Activated naive CD8-positive, alpha-beta T cell (primary cell): ENCODE measurements around the gene PXDC1.

Experiments
- H3K27ac Mint-ChIP-seq: one replicate; pipeline ENCODE4 v1.8.0; 2021; ENCODE audit warnings: mixed read lengths
- H3K27me3 Mint-ChIP-seq: one replicate; pipeline ENCODE4 v1.8.0; 2021; ENCODE audit warnings: mixed read lengths
- H3K36me3 Mint-ChIP-seq: one replicate; pipeline ENCODE4 v1.8.0; 2021; ENCODE audit warnings: mixed read lengths
- H3K4me1 Mint-ChIP-seq: one replicate; pipeline ENCODE4 v1.8.0; 2021; ENCODE audit warnings: low read depth, mixed read lengths
- H3K4me3 Mint-ChIP-seq: one replicate; pipeline ENCODE4 v1.8.0; 2021; ENCODE audit warnings: mild to moderate bottlenecking, mixed read lengths
- H3K9me3 Mint-ChIP-seq: one replicate; pipeline ENCODE4 v1.8.0; 2021; ENCODE audit warnings: low read depth, mixed read lengths

Gene PXDC1

DNA sequence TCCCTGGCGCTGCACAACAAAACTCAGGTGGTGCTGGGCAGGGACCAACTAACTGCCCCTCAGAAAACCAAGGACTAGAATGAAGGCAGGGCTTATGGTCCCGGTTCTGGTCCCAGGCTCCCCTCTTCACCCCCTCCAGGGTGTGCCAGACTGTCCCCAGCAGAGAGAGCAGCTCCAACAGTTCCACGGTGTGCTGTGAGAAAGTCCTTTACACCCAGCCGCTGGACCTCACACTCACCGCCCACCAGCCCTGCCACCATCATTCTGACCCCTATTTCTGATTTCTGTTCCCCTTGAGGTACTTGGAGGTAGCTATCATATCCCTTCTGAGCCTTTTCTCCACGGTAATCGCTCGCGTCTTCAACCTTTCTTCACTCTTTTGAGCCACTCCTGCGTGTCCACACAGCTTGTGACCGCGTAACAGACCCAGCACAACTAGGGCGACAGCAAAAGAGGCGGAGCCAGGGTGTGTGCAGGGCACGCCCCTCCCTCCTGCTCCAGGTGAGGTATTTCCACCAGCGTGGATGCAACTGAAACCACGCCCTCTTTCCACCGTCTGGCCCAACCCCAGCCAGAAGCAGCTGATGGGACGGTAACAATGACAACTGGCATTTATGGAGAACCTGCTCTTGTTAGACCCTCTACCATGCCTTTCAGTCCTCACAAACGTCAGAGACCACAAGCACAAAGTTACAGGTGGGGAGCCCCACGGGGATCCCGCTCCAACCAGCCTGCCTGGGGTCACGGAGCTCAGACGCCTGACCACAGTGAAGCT lies 2.3 kb downstream of the PXDC1 start:
- peak overlapping the region; percentile 74 for H3K4me3 Mint-ChIP-seq
- peaks cover 8% of the 10 kb centered on the region for H3K4me1 Mint-ChIP-seq
- H3K9me3 Mint-ChIP-seq, result no peaks in the 10 kb centered on the region
- no peak overlapping the region for H3K27ac Mint-ChIP-seq
- H3K27me3 Mint-ChIP-seq, result peaks cover 19% of the 10 kb centered on the region
- no peaks in the 10 kb centered on the region for H3K36me3 Mint-ChIP-seq

DNA sequence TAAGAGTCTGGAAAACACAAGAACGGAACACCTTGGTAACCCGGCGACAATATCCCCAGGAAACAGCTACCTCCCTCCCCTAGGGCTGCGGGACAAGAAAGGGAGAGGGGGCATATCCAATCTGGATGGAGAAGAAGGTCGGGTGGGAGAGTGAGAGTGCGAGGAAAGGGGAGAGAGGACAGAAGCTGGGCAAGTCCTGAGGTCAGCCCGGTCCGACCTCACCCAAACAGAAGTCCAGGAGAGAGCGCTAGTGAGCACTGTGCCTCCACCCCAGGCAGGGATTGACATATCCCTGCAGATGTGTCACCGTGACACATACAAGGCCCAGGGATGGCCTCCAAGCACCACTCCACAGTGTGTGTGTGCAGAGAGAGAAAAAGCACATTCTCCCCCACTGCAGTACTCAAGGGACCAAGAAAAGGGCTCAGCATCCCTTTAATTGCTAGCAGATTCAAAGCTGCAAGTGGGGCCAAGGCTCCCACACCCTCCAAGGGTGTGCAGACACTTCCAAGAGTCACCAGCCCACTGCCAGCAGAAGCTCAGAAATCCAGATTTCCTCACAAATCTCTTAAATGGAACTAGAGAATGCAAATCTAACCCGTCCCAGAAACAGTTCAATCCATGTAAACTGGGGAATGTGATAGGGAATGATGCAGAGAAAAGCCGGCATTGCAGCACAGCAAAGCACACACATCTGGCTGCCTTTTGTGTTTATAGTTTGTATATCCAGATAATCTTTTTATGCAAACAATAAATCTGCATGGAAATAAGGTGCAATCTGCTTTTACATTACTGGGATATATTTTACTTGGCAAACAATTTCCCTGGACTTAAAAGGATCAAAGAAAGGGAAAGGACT lies 3.1 kb downstream of the PXDC1 start:
- Mint-ChIP-seq H3K27me3 (peaks cover 17% of the 10 kb centered on the region), H3K9me3 (no peaks in the 10 kb centered on the region), H3K4me1 (peaks cover 8% of the 10 kb centered on the region), H3K27ac (no peak overlapping the region), H3K36me3 (no peaks in the 10 kb centered on the region), H3K4me3 (no peak overlapping the region)

- H3K4me3 Mint-ChIP-seq, result no peak overlapping the region
- H3K9me3 Mint-ChIP-seq, result no peaks in the 10 kb centered on the region
- H3K4me1 Mint-ChIP-seq, result peaks cover 12% of the 10 kb centered on the region
- no peak overlapping the region for H3K27ac Mint-ChIP-seq
- H3K36me3 Mint-ChIP-seq, result no peaks in the 10 kb centered on the region
- peaks cover 10% of the 10 kb centered on the region for H3K27me3 Mint-ChIP-seq
These were observed 4.3 kb downstream of the PXDC1 start for GRCh38 chr6:3747100-3747737.

DNA sequence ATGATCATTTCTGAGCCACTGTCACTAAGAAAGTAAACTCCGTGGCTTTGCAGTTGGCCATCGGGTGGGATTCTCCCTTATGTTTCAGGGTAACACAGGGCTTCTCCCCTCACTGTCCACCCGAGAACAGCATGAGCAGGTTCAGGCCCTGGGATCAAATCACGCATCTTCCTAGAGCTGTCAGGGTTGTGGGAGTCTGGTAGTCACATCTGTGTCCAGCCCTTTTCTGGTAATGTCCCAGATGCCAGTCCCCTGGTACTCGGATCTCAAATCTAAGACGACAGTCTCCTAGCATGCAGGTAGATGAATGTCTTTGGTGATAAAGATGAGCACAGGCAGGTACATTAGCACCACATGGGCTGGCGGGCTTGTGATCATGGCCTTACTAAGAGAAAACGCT lies 4.8 kb downstream of the PXDC1 start:
- no peak overlapping the region for H3K4me3 Mint-ChIP-seq
- peaks cover 13% of the 10 kb centered on the region for H3K4me1 Mint-ChIP-seq
- no peaks in the 10 kb centered on the region for H3K36me3 Mint-ChIP-seq
- H3K27me3 Mint-ChIP-seq, result peaks cover 13% of the 10 kb centered on the region
- H3K27ac Mint-ChIP-seq, result no peak overlapping the region
- no peaks in the 10 kb centered on the region for H3K9me3 Mint-ChIP-seq

DNA sequence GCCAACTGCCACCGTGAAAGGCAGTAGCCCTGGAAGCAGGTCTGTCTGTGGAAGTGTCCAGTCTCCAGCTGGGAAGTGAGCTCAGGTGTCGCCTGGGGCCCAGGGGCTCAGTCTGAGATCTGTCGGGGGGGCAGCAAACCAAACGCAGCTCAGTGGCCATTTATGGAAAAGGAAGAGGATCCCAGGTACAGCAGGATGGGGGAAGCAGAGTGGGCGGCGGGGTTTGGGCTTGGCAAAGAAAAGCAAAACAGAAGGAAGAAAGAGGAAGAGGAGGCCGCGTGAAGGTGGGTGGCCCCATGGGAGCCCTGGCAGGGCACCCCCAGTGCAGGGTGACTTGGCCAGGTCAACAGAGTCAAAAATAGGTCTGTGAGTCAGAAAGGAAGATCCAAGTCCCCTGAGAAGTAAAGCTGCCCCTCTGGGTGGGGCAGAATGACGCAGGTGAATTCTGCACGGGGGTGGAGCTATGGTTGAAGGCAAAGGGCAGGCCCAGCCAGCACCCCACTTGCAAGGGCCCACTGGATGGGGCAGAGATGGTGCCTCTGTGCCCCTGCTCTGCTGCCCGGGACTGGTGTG lies 5.3 kb downstream of the PXDC1 start:
- Mint-ChIP-seq H3K27me3 (peaks cover 17% of the 10 kb centered on the region), H3K36me3 (no peaks in the 10 kb centered on the region), H3K9me3 (no peaks in the 10 kb centered on the region), H3K4me1 (peaks cover 13% of the 10 kb centered on the region), H3K4me3 (no peak overlapping the region), H3K27ac (no peak overlapping the region)

- no peak overlapping the region for H3K27ac Mint-ChIP-seq
- H3K4me3 Mint-ChIP-seq, result no peak overlapping the region
- no peaks in the 10 kb centered on the region for H3K36me3 Mint-ChIP-seq
- no peaks in the 10 kb centered on the region for H3K9me3 Mint-ChIP-seq
- H3K4me1 Mint-ChIP-seq, result peaks cover 13% of the 10 kb centered on the region
- H3K27me3 Mint-ChIP-seq, result peaks cover 17% of the 10 kb centered on the region
These were observed 5.9 kb downstream of the PXDC1 start for GRCh38 chr6:3745566-3746118.

- no peak overlapping the region for H3K4me3 Mint-ChIP-seq
- H3K27me3 Mint-ChIP-seq, result peaks cover 17% of the 10 kb centered on the region
- no peaks in the 10 kb centered on the region for H3K36me3 Mint-ChIP-seq
- no peaks in the 10 kb centered on the region for H3K9me3 Mint-ChIP-seq
- H3K27ac Mint-ChIP-seq, result no peak overlapping the region
- H3K4me1 Mint-ChIP-seq, result peaks cover 12% of the 10 kb centered on the region
These were observed 6.5 kb downstream of the PXDC1 start for GRCh38 chr6:3744901-3745470.

- peaks cover 11% of the 10 kb centered on the region for H3K4me1 Mint-ChIP-seq
- H3K27me3 Mint-ChIP-seq, result peaks cover 13% of the 10 kb centered on the region
- no peak overlapping the region for H3K4me3 Mint-ChIP-seq
- no peak overlapping the region for H3K27ac Mint-ChIP-seq
- no peaks in the 10 kb centered on the region for H3K36me3 Mint-ChIP-seq
- H3K9me3 Mint-ChIP-seq, result no peaks in the 10 kb centered on the region
These were observed 7.2 kb downstream of the PXDC1 start for GRCh38 chr6:3744211-3744900.

GRCh38 chr6:3743541-3743940 lies 8.0 kb downstream of the PXDC1 start:
- peaks cover 10% of the 10 kb centered on the region for H3K27me3 Mint-ChIP-seq
- H3K36me3 Mint-ChIP-seq, result no peaks in the 10 kb centered on the region
- no peak overlapping the region for H3K4me3 Mint-ChIP-seq
- H3K27ac Mint-ChIP-seq, result no peak overlapping the region
- no peaks in the 10 kb centered on the region for H3K9me3 Mint-ChIP-seq
- peaks cover 11% of the 10 kb centered on the region for H3K4me1 Mint-ChIP-seq

DNA sequence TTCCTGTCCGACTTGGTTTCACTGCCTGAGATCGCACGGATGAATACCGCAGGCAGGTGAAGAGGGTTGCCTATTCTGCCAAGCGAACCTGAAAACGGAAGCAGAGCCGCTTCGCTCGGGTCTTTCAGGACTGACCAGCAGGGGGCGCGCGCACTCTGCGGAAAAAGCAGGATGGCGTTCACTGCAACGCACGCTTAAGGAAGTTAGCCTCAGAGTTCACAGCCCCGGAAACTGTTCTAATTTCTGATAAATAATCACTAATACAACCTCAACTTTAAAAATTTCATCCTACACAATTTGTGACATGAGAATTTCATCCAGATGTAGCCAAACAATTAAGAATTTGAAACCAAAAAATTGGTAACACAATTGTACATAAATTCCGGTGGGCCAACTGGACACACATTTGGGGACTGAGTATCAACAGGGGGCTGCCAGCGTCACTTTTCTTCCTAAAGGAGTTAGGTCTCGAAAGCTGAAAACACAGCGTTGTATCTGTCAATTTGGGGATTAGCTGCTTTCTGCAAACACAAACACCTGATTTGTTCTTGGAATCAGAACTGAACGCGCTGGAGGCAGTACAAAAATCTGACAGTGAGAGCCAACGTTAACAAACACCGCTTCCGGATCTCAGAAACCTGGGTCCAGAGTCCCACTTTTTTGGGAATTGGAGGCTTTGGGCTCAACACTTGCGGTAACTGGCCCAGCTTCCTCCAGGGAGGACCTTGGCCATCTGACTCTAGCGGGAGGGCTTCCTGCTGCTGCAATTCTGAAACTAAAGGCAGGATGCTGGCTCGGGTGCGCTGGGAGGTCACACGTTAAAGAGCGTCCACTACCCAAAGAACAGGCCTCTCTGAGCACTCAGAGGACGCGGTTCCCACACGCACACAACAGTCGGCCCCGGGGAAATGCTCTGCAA lies 8.8 kb downstream of the PXDC1 start:
- Mint-ChIP-seq H3K9me3 (no peaks in the 10 kb centered on the region), H3K27ac (peak overlapping the region; percentile 19), H3K4me3 (peak overlapping the region; percentile 59), H3K4me1 (peaks cover 11% of the 10 kb centered on the region), H3K36me3 (no peaks in the 10 kb centered on the region), H3K27me3 (peaks cover 8% of the 10 kb centered on the region)

GRCh38 chr6:3742076-3742425 lies 9.5 kb downstream of the PXDC1 start:
- Mint-ChIP-seq H3K27me3 (peaks cover 7% of the 10 kb centered on the region), H3K36me3 (no peaks in the 10 kb centered on the region), H3K4me3 (no peak overlapping the region), H3K9me3 (no peaks in the 10 kb centered on the region), H3K4me1 (peaks cover 11% of the 10 kb centered on the region), H3K27ac (no peak overlapping the region)

DNA sequence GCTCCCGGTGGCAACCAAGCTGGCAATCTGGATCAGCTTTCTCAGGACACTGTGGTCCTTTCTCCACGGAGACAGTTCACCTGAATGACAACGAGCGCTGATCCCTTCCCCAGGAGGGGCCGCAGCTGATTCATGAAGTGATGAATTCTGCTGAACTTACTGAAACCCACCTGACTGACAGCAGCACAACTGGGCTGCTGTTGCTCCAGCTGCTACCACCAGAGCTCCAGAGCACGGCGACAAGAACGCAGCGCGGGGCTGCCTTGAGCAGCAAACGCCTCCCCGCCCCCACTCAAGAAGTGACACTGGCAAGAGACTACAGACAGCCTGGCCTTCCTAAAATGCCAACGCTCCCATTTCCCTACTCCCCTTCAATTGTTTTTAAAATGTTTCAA lies 10.0 kb downstream of the PXDC1 start:
- H3K36me3 Mint-ChIP-seq, result no peaks in the 10 kb centered on the region
- H3K27ac Mint-ChIP-seq, result no peak overlapping the region
- peaks cover 7% of the 10 kb centered on the region for H3K27me3 Mint-ChIP-seq
- H3K9me3 Mint-ChIP-seq, result no peaks in the 10 kb centered on the region
- peaks cover 11% of the 10 kb centered on the region for H3K4me1 Mint-ChIP-seq
- no peak overlapping the region for H3K4me3 Mint-ChIP-seq
